H9 (cell line): ENCODE data around the gene ADAR. TPM values are rescaled to one million over a fixed set of nuclear protein-coding genes. Genes with fewer than 3 reads are reported as not detected.

Experiments
- DNase-seq: peaks from one replicate; pipeline ENCODE4 v3.0.0-alpha.2; 2017
- H2AFZ ChIP-seq: one replicate; pipeline ENCODE4 v1.6.1; 2013; ENCODE audit warnings: mild to moderate bottlenecking, low read length, control low read depth, moderate library complexity
- H2AK5ac ChIP-seq: 2 replicates; pipeline ENCODE4 v1.6.1; 2013; ENCODE audit warnings: low read length, control low read depth, mixed read lengths; ENCODE audit not compliant: insufficient read length
- H2BK120ac ChIP-seq: one replicate; pipeline ENCODE4 v1.6.1; 2013; ENCODE audit warnings: low read depth, mild to moderate bottlenecking, low read length, control low read depth, inconsistent platforms; ENCODE audit not compliant: poor library complexity, severe bottlenecking
- H2BK12ac ChIP-seq: 2 replicates; pipeline ENCODE4 v1.6.1; 2013; ENCODE audit warnings: low read length, control low read depth, mixed read lengths, low read depth; ENCODE audit not compliant: insufficient read length
- H2BK15ac ChIP-seq: 2 replicates; pipeline ENCODE4 v1.6.1; 2013; ENCODE audit warnings: low read depth, low read length, control low read depth
- H2BK20ac ChIP-seq: one replicate; pipeline ENCODE4 v1.6.1; 2013; ENCODE audit warnings: low read depth, mild to moderate bottlenecking, low read length, control low read depth, inconsistent platforms; ENCODE audit not compliant: poor library complexity, severe bottlenecking
- H2BK5ac ChIP-seq: 2 replicates; pipeline ENCODE4 v1.6.1; 2013; ENCODE audit warnings: low read length, control low read depth, mixed read lengths; ENCODE audit not compliant: insufficient read length
- H3K14ac ChIP-seq: 2 replicates; pipeline ENCODE4 v1.6.1; 2013; ENCODE audit warnings: low read length, control low read depth; ENCODE audit not compliant: insufficient read depth
- H3K18ac ChIP-seq: 2 replicates; pipeline ENCODE4 v1.6.1; 2013; ENCODE audit warnings: low read depth, mild to moderate bottlenecking, mixed read lengths, low read length, control low read depth; ENCODE audit not compliant: insufficient read length
- H3K23ac ChIP-seq: 2 replicates; pipeline ENCODE4 v1.6.1; 2013; ENCODE audit warnings: low read length, control low read depth, mixed read lengths, low read depth; ENCODE audit not compliant: insufficient read length
- H3K23me2 ChIP-seq: 2 replicates; pipeline ENCODE4 v1.6.1; 2013; ENCODE audit warnings: low read depth, mild to moderate bottlenecking, mixed read lengths, low read length, control low read depth; ENCODE audit not compliant: insufficient read length, poor library complexity, severe bottlenecking
- H3K27ac ChIP-seq: 2 replicates; pipeline ENCODE4 v1.5.1; 2013; ENCODE audit warnings: low read length, control low read depth, mixed read lengths, low read depth; ENCODE audit not compliant: insufficient read length
- H3K27me3 ChIP-seq: 2 replicates; pipeline ENCODE4 v1.6.1; 2013; ENCODE audit warnings: low read length, control low read depth, inconsistent platforms; ENCODE audit not compliant: insufficient read depth
- H3K4ac ChIP-seq: 2 replicates; pipeline ENCODE4 v1.6.1; 2013; ENCODE audit warnings: low read depth, mild to moderate bottlenecking, control low read depth, inconsistent platforms, low read length, moderate library complexity
- H3K4me1 ChIP-seq: 2 replicates; pipeline ENCODE4 v1.6.1; 2013; ENCODE audit warnings: low read length, control low read depth, inconsistent platforms; ENCODE audit not compliant: insufficient read depth
- H3K4me2 ChIP-seq: 2 replicates; pipeline ENCODE4 v1.6.1; 2013; ENCODE audit warnings: low read length, control low read depth, mixed read lengths; ENCODE audit not compliant: insufficient read length, insufficient read depth
- H3K56ac ChIP-seq: 2 replicates; pipeline ENCODE4 v1.6.1; 2013; ENCODE audit warnings: low read depth, mild to moderate bottlenecking, mixed read lengths, low read length, control low read depth; ENCODE audit not compliant: insufficient read length
- H3K79me1 ChIP-seq: 2 replicates; pipeline ENCODE4 v1.6.1; 2013; ENCODE audit warnings: low read depth, mild to moderate bottlenecking, moderate library complexity, low read length, control low read depth, inconsistent platforms; ENCODE audit not compliant: insufficient read depth, poor library complexity, severe bottlenecking
- H3K79me2 ChIP-seq: 2 replicates; pipeline ENCODE4 v1.6.1; 2013; ENCODE audit warnings: low read length, control low read depth, inconsistent platforms; ENCODE audit not compliant: insufficient read depth
- H3K9ac ChIP-seq: 2 replicates; pipeline ENCODE4 v1.6.1; 2013; ENCODE audit warnings: low read length, control low read depth, mixed read lengths; ENCODE audit not compliant: insufficient read length; ENCODE audit errors: extremely low read depth
- H3K9me3 ChIP-seq: one replicate; pipeline ENCODE4 v1.6.1; 2013; ENCODE audit warnings: low read depth, low read length, inconsistent platforms; ENCODE audit not compliant: control insufficient read depth
- H3T11ph ChIP-seq: one replicate; pipeline ENCODE4 v1.6.1; 2013; ENCODE audit warnings: mild to moderate bottlenecking, low read length, control low read depth, inconsistent platforms
- H4K20me1 ChIP-seq: one replicate; pipeline ENCODE4 v1.6.1; 2013; ENCODE audit not compliant: control insufficient read depth, insufficient read length, insufficient read depth
- H4K5ac ChIP-seq: 2 replicates; pipeline ENCODE4 v1.6.1; 2013; ENCODE audit warnings: low read depth, mild to moderate bottlenecking, mixed read lengths, low read length, control low read depth; ENCODE audit not compliant: insufficient read length
- H4K8ac ChIP-seq: replicated peaks from 2 replicates; pipeline ENCODE4 v1.6.1; 2013; ENCODE audit warnings: low read length, control low read depth, mixed read lengths, low read depth; ENCODE audit not compliant: insufficient read length
- H4K91ac ChIP-seq: 2 replicates; pipeline ENCODE4 v1.6.1; 2013; ENCODE audit warnings: low read depth, mild to moderate bottlenecking, moderate library complexity, mixed read lengths, low read length, control low read depth; ENCODE audit not compliant: insufficient read length
- H3K27ac Mint-ChIP-seq, 3 experiments: 2 replicates in 2 of 3; 3 replicates in 1 of 3; pipeline ENCODE4 v1.8.0; 2020 to 2021; ENCODE audit warnings: mixed read lengths in 3 of 3, mild to moderate bottlenecking in 1 of 3, moderate library complexity in 1 of 3
- H3K27me3 Mint-ChIP-seq: 2 replicates; pipeline ENCODE4 v1.8.0; 2021; ENCODE audit warnings: low read depth, mild to moderate bottlenecking, moderate library complexity, mixed read lengths
- H3K36me3 Mint-ChIP-seq, 3 experiments: 2 replicates in 2 of 3; 3 replicates in 1 of 3; pipeline ENCODE4 v1.8.0; 2020 to 2021; ENCODE audit warnings: low read depth in 3 of 3, mixed read lengths in 3 of 3; ENCODE audit not compliant: insufficient read depth in 1 of 3
- H3K4me1 Mint-ChIP-seq, 2 experiments: 2 replicates each; pipeline ENCODE4 v1.8.0; 2020; ENCODE audit warnings: mixed read lengths in 2 of 2
- H3K4me3 Mint-ChIP-seq, 2 experiments: 2 replicates in 1 of 2; 3 replicates in 1 of 2; pipeline ENCODE4 v1.8.0; 2020 to 2021; ENCODE audit warnings: mild to moderate bottlenecking in 2 of 2, mixed read lengths in 2 of 2, moderate library complexity in 1 of 2
- H3K9me3 Mint-ChIP-seq, 2 experiments: 2 replicates in 1 of 2; 3 replicates in 1 of 2; pipeline ENCODE4 v1.8.0; 2020; ENCODE audit warnings: mild to moderate bottlenecking in 2 of 2, mixed read lengths in 2 of 2, moderate library complexity in 1 of 2
- CTCF ChIP-seq: fragments of 200-600 bp; sonication (generic); conservative IDR thresholded peaks from 3 replicates; pipeline ENCODE4 v1.8.0; 2021; ENCODE audit warnings: antibody characterized with exemption, mild to moderate bottlenecking
- WGBS: extraction: QIAGEN DNeasy Blood & Tissue Kit; methylation state at CpG from one replicate; pipeline ENCODE4 v1.1.7; 2013; ENCODE audit warnings: missing lambda C conversion rate, low lambda C conversion rate, mixed read lengths; ENCODE audit not compliant: insufficient read length; ENCODE audit errors: extremely low coverage; 5-methylcytosine and 5-hydroxymethylcytosine counted together
- total RNA-seq: library from RNA; stranded (reverse); gene quantifications from 2 replicates; pipeline ENCODE4 v1.2.1, GENCODE V29; 2021

Gene ADAR
- total RNA-seq, 1 experiment from 2014 or later: 236 TPM

DNA sequence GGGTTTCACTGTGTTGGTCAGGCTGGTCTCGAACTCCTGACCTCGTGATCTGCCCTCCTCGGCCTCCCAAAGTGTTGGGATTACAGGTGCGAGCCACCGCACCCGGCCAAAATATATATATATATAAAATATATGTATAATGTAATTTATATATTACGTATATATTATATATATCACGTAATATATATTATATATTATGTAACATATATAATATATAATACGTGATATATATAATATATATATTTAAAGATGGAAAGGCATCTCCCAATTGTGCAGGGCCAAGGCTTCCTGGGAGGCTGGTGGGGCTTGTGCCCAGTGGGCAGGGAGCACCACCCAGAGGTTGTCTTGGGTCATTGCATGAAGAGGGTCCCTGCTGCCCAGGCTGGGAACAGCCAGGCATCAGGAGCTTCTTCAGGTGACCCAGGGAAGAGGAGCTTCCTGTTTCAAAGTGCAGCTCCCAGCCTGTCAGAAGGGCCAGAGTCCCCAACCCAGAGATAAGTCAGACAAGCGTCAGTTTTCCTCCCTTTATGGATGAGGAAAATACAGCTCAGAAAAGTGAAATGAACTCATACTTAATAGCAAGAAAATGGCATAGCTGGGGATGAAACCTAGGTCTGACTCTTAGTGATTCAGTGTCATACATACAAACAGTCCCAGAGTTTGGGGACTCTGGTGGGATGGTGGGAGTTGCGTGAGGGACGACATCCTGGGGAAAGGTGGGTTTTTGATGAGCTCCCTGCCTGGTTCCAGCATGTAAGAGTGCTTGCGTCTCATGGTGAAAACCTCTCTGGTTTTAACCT is 61.5 kb downstream of the ADAR start:
- H3K4me3 Mint-ChIP-seq: no peak overlapping the region
- no CpG with 5 or more reads among the region's 13 CpGs for WGBS
- H3K9me3 ChIP-seq: no peaks in the 10 kb centered on the region
- H2BK20ac ChIP-seq: no peak overlapping the region
- H3K14ac ChIP-seq: no peak overlapping the region
- no peaks in the 10 kb centered on the region for H3K23me2 ChIP-seq
- no peak overlapping the region for H4K5ac ChIP-seq
- peak; percentile 89 for TF ChIP-seq CTCF
- H3K23ac ChIP-seq: no peak overlapping the region
- H3K36me3 Mint-ChIP-seq: peaks cover 21 to 31% (median 25%) of the 10 kb centered on the region in 3 experiments; a peak in 6 of 7 replicates
- no peak overlapping the region for H3K9ac ChIP-seq
- no peaks in the 10 kb centered on the region for H3K79me2 ChIP-seq
- no peak overlapping the region for H4K91ac ChIP-seq
- H3T11ph ChIP-seq: no peak overlapping the region
- H2AFZ ChIP-seq: no peak overlapping the region
- H3K56ac ChIP-seq: no peak overlapping the region
- no peak overlapping the region for H2BK12ac ChIP-seq
- H2AK5ac ChIP-seq: no peak overlapping the region
- H3K18ac ChIP-seq: no peak overlapping the region
- H2BK5ac ChIP-seq: no peak overlapping the region
- H3K4me2 ChIP-seq: no peak overlapping the region
- H3K27me3 Mint-ChIP-seq: no peaks in the 10 kb centered on the region
- no peaks in the 10 kb centered on the region for H3K27me3 ChIP-seq
- H3K79me1 ChIP-seq: no peaks in the 10 kb centered on the region
- no peak overlapping the region for H2BK15ac ChIP-seq
- H3K4me1 Mint-ChIP-seq: peaks cover 6 to 7% of the 10 kb centered on the region in 2 experiments
- no peak overlapping the region for H2BK120ac ChIP-seq
- peak; percentile 85 for DNase-seq
- no peak overlapping the region for H3K27ac ChIP-seq
- H4K20me1 ChIP-seq: no peaks in the 10 kb centered on the region
- H3K4ac ChIP-seq: no peak overlapping the region
- no peak overlapping the region for H4K8ac ChIP-seq
- H3K4me1 ChIP-seq: no peaks in the 10 kb centered on the region
- no peaks in the 10 kb centered on the region for H3K9me3 Mint-ChIP-seq
- no peak overlapping the region for H3K27ac Mint-ChIP-seq
